ENCODE results near the gene ALKAL2.

Gene ALKAL2

GRCh38 chr2:269356-270030 is 18.4 kb downstream of the ALKAL2 start:
- no peak for DNase-seq

GRCh38 chr2:268323-268722 is 19.6 kb downstream of the ALKAL2 start:
- DNase-seq: no peak

DNA sequence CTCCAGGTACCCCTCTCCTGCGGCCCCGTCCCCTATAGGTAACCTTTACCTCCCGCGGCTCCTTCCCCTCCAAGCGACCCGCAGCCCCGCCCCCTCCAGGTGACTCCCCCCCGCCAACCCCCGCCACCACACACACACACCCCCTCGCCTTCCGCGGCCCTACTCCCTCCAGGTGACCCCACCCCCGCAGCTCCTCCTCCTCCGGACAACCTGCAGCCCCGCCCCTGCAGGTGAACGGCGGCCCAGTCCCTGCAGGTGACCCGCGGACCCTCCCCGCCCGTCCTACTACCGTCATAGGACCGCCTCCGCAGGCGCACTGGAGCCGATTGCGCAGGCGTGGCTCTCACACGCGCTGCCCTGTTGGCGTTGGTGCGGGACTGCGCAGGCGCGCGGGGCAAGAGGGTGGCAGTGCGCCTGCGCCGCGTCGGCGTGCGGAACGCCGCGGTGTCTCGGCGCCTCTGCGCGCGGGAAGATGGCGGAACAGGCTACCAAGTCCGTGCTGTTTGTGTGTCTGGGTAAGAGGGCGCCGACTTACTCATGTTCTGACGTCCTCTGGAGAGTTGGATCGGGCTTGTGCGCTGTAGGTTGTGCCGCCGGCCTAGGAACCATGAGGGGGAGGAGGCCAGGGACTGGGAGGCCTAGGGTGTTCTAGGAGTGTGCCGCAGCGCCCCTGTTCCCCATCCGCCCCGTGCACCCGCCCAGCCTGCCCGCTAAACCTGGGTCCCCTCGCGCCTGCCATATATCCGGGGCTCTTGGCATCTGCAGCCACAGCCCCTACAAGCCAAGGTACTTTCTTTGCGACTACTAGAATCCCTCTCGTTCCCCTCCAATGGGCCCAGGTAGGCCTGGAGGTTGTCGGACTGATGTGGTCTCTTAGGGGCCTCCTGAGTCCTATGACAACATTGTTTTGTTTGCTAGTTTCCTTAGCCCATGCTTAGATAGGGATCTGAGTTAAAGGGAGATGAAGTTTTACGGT is 23.1 kb downstream of the ALKAL2 start, which contains the start of gene ACP1:
Gene ACP1, plus strand, starts transcription at position 455 of the 976 bp plus-strand sequence. Its CDS starts 18 bp downstream, at position 473.
- peak; percentile 92 for DNase-seq

- DNase-seq: peak; percentile 47
Measured at GRCh38 chr2:263774-264492, 24.0 kb downstream of the ALKAL2 start, which contains the start of gene SH3YL1. SH3YL1 (minus strand) TSS chr2:264032; CDS start chr2:263984, 48 bp downstream.

DNA sequence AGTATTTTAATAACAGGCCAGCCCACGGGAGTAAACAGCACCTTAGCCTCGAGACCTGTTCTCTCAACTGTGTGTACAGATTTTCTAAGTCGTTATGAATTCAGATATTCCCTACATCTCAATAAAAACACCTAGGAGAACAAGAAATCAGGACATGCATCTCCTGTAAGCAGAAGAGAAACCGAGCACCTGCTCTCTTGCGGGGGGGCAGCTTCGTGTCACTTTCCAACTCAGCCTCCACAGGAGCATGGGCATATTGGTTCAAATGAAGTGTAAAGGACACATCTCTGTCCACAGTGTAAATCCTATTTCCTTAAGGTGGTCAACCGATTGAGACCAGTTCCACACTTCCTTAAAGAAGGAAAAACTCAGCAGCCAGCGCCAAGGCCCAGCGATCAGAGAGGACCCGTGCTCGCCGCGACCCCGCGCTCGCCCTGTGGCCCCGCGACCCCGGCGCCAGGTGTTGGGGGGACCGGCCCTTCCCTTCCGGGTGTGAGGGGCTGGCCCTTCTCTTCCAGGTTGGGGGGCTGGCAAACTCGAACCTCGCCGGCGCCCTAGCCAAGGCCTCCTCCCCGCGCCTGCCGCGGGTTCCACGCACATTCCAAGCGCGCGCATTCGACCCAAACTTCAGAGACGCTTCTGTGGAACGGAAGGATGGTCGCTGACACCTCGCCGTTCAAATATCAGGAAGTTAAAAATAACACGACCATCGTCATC is 24.7 kb downstream of the ALKAL2 start:
- no peak for DNase-seq

GRCh38 chr2:262117-262516 is 25.8 kb downstream of the ALKAL2 start:
- no peak for DNase-seq

- no peak for DNase-seq
Measured at GRCh38 chr2:260507-261161, 27.3 kb downstream of the ALKAL2 start.

GRCh38 chr2:259789-260331 is 28.0 kb downstream of the ALKAL2 start:
- no peak for DNase-seq

DNA sequence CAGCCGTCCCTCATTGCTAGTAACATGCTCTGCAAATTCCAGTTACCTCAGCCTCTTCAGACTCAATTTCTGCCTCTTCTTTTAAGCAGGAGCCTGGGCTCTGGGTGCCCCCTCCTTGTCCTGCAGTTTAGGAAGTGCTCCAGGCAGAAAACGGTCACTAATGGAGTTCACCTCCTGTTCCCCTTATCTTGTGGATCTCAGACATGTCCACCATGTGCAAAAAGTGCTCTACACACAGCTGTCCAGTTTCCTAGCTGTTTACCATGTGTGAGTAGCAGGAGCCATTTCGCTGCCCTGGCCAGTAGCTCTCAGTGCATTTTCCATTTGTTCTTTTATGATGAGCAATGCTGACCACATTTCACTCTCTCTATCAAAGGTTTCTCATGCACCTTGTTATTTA is 29.0 kb downstream of the ALKAL2 start:
- no peak for DNase-seq

DNA sequence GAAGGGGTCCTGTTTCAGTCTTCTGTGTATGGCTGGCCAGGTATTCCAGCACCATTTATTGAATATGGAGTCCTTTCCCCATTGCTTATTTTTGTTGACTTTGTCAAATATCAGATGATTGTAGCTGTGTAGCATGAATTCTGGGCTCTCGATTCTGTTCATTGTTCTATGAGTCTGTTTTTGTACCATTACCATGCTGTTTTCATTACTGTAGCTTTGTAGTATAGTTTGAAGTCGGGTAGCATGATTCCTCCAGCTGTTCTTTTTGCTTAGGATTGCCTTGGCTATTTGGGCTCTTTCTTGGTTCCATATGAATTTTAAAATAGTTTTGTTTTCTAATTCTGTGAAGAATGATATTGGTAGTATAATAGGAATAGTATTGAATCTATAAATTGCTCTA is 30.0 kb downstream of the ALKAL2 start:
- no peak for DNase-seq

GRCh38 chr2:257429-257828 is 30.5 kb downstream of the ALKAL2 start:
- no peak for DNase-seq

- no peak for DNase-seq
Measured at GRCh38 chr2:256094-256493, 31.8 kb downstream of the ALKAL2 start.

DNA sequence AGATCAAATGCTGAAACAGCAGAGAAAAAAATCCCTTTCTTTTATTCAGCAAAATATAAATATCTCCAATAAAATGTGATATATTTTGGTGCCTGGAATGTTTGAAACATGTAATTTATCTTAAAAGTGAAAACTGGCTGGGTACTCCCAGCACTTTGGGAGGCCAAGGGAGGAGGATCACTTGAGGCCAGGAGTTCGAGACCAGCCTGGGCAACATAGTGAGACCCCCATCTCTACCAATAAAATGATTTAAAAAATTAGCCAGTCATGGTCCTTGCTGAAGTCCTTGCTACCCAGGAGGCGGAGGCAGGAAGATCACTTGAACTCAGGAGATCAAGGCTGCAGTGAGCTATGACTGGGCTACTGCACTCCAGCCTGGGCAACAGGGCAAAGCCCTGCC is 32.7 kb downstream of the ALKAL2 start:
- no peak for DNase-seq

DNA sequence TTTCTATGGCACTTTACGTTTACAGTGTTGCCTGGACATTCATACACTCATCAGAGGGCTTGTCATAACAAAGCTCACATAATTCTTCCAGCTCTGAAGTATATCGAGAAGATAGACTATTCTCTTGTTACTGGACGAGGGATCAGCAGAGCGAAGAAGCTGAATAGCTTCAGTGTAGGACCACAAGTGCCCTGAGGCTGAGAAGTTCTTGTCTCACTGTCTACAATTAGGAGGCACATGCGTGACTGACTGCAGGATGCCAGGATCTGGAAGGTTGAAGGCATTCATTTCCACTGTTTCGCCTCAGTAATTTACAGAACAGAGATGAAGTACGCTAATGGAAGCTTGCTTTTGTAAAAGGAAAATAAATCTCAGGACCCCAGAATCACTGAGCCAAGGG is 33.6 kb downstream of the ALKAL2 start:
- no peak for DNase-seq

DNA sequence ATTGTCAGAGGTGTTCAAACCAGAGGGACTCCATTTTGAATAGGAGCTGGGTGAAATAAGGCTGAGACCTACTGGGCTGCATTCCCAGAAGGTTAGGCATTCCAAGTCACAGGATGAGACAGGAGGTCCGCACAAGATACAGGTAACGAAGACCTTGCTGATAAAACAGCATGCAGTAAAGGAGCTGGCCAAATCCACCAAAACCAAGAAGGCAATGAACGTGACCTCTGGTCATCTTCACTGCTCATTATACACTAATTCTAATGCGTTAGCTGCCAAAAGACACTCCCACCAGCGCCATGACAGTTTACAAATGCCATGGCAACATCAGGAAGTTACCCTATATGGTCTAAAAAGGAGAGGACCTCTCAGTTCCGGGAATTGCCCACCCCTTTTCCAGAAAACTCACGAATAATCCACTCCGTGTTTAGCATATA is 34.7 kb downstream of the ALKAL2 start:
- no peak for DNase-seq

- no peak for DNase-seq
Measured at GRCh38 chr2:252001-252602, 35.8 kb downstream of the ALKAL2 start.

DNA sequence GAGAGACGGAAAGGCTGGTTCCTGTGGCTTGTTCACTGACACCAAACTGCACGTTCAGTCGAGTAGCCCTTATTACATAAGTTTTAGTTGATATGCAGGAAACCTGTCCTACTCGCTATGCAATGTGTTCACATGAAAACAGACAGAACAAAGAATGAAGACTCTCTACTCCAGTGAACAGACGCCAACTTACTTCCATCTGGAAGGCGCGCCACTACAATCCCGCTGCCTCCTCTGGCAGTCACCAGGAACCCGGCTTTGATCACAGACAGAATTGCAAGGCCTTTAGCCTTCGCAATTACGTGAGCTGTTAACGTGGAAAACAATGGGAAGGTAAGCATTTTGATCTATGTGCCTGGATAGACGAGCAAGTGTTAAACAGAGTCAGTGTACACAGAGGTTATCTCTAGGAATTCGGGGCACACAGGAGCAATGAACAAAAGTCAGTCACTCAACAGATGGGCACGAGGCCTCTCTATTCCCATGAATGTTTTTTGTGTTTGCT is 38.3 kb downstream of the ALKAL2 start:
- no peak for DNase-seq

DNA sequence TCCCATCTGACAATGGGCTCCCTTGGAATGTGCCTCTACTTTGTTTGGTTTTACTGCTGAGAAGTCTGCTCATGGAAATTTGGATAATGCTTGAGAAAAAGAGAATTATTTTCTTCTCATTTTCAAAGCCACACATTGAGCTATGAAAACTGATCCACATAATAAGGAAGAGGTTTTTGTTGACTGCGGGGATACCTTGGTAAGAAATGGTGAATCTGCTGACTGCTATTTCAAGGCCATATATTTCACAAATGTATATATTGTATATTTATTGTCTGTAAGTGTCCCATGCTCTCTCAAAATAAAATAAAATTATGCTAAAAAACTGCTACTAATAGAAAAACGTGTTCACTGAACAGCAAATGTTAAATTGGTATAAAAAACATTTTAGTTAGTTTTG is 39.2 kb downstream of the ALKAL2 start:
- DNase-seq: no peak

DNA sequence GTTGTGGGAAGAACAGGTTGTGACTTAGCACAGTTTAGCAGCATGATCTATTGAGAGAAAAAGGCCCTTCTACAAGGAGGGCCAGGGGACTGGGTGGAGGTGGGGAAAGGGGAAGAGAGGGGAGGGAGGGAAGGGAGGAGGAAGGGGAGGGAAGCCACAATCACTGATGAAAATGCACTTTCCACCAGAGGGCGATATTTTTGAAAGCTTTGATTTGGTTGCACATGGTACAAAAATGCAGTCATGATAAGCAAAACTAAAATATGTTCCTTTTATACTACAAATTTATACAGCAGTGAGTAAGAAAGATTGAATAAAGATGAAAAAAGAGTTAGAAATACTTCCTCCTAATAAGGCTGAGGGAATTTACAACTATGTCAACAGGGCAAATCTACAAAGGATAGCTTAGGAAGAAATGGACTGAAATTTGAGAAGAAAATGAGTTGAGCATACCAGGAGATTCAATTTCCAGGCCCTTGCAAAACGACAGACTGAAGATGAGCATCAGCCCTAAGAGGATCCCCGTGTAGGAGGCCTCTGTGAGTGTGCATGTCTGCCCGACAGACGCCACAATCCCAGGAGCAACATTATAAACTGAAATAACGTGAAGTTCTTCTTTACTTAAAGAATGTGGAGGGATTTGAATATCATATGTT is 41.3 kb downstream of the ALKAL2 start:
- no peak for DNase-seq

DNA sequence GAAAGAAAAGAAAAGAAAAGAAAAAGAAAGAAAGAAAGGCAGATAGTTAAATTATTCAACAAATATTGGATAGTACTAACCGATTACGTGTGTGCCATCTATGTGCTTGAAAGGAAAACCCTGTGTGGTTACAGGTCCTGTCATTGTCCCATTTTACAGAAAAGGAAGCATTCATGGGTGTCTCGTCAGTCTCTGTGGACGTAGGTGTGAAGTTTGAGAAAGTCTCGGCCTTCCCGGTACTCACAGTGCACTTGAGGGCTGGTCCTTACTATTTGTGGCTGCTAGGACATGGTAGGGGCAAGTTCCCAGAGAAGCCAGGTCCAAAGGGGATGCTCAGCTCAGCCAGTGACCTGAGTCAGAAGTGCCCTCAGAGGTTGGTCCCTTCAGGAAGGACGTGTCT is 43.3 kb downstream of the ALKAL2 start:
- DNase-seq: no peak
